Gastroesophageal sphincter (tissue), 4 donors: ENCODE measurements around the gene C1orf174. TPM values are rescaled to one million over a fixed set of nuclear protein-coding genes. Genes with fewer than 3 reads are reported as not detected.

Experiments used
- ATAC-seq: fragments of 150-250 bp; one replicate; pipeline ENCODE4 v1.9.1; 2016; ENCODE audit warnings: mild to moderate bottlenecking, moderate library complexity
- H3K27ac ChIP-seq, 4 donors: fragments of 200-600 bp; sonication (generic) in 3 of 4; 1 replicate in 3 of 4; 2 replicates in 1 of 4; pipeline ENCODE4 v1.5.1; 2016 to 2019
- H3K27me3 ChIP-seq: fragments of 200-600 bp; sonication (generic); one replicate; pipeline ENCODE4 v1.5.1; 2019
- H3K36me3 ChIP-seq, 2 donors: fragments of 200-600 bp; sonication (generic); one replicate each; pipeline ENCODE4 v1.5.1; 2019; ENCODE audit warnings: control low read depth in 1 of 2
- H3K4me1 ChIP-seq, 3 donors: fragments of 200-600 bp; sonication (generic); 1 replicate in 2 of 3; 2 replicates in 1 of 3; pipeline ENCODE4 v1.5.1; 2016 to 2019; ENCODE audit warnings: control low read depth in 2 of 3
- H3K4me3 ChIP-seq, 2 donors: fragments of 200-600 bp; sonication (generic); one replicate each; pipeline ENCODE4 v1.5.1; 2019; ENCODE audit warnings: mild to moderate bottlenecking in 1 of 2, moderate library complexity in 1 of 2
- H3K9me3 ChIP-seq, 3 donors: fragments of 200-600 bp; sonication (generic); one replicate each; pipeline ENCODE4 v1.5.1; 2017 to 2019; ENCODE audit warnings: control low read depth in 2 of 3
- CTCF ChIP-seq, 4 experiments: fragments of 200-600 bp in 2 of 4; fragments of 450-650 bp in 2 of 4; sonication (generic) in 1 of 4; IDR thresholded peaks; one replicate each; pipeline ENCODE4 v1.5.1; 2017 to 2019; ENCODE audit warnings: antibody characterized with exemption in 4 of 4, mild to moderate bottlenecking in 2 of 4, moderate library complexity in 2 of 4
- EP300 ChIP-seq: sonication (generic); formaldehyde crosslinking; IDR thresholded peaks from one replicate; pipeline ENCODE4 v1.6.1; 2017; ENCODE audit warnings: antibody characterized with exemption, mild to moderate bottlenecking
- POLR2A ChIP-seq, 2 donors: fragments of 450-650 bp; IDR thresholded peaks; one replicate each; pipeline ENCODE4 v1.6.1; 2017; ENCODE audit warnings: antibody characterized with exemption in 2 of 2, mild to moderate bottlenecking in 2 of 2, moderate library complexity in 1 of 2
- POLR2AphosphoS5 ChIP-seq: sonication (generic); formaldehyde crosslinking; IDR thresholded peaks from one replicate; pipeline ENCODE4 v1.6.1; 2017; ENCODE audit warnings: antibody characterized with exemption
- WGBS, 2 donors: methylation state at CpG; one replicate each; pipeline ENCODE4 v1.1.5; 2018; ENCODE audit warnings: low coverage in 1 of 2; 5-methylcytosine and 5-hydroxymethylcytosine counted together
- total RNA-seq, 4 donors: library from RNA; depleted of rRNA; stranded (reverse); fragments of >200 nt; gene quantifications; one replicate each; pipeline ENCODE4 v1.1.0, GENCODE V29; 2016

Gene C1orf174
- 10 to 100 TPM; 16.4 to 35.3 (median 26.7) TPM for total RNA-seq

GRCh38 chr1:3900150-3900968 lies at the start of gene C1orf174:
Gene C1orf174, minus strand, starts transcription at chr1:3900272. Its CDS starts 86 bp downstream, at chr1:3900186.
- Histone ChIP-seq H3K27me3 (no peaks in the 10 kb centered on the region), H3K9me3 (peaks cover 0 to 15% (median 0%) of the 10 kb centered on the region in 3 donors), H3K4me1 (peaks cover 0 to 27% (median 9%) of the 10 kb centered on the region in 3 donors), H3K27ac (peak within 1 kb of the TSS; percentile 79 to 99 (median 98)), H3K36me3 (no peaks in the 10 kb centered on the region), H3K4me3 (peak within 1 kb of the TSS; percentile 72 to 86)
- 0% methylated on average over 4 of the region's 58 CpGs; no CpG with 5 or more reads in 1 of the 2 donors for WGBS, 2 donors
- peak; percentile 91 for ATAC-seq
- TF ChIP-seq EP300 = no peak
- TF ChIP-seq POLR2A (IDR thresholded peaks at IDR 0.05) = peak; percentile 42 to 54
- peak; percentile 60 for TF ChIP-seq POLR2AphosphoS5
- no peak for TF ChIP-seq CTCF (IDR thresholded peaks at IDR 0.05)

GRCh38 chr1:3948344-3948743 lies 48.3 kb upstream of the C1orf174 start:
- Histone ChIP-seq H3K4me3 (no peak overlapping the region), H3K27me3 (peaks cover 75% of the 10 kb centered on the region), H3K9me3 (no peaks in the 10 kb centered on the region), H3K27ac (no peak overlapping the region), H3K36me3 (no peaks in the 10 kb centered on the region), H3K4me1 (no peaks in the 10 kb centered on the region)
- TF ChIP-seq EP300 = no peak
- TF ChIP-seq POLR2AphosphoS5 = no peak
- no peak for TF ChIP-seq POLR2A (IDR thresholded peaks at IDR 0.05)
- no peak for TF ChIP-seq CTCF (IDR thresholded peaks at IDR 0.05)
- WGBS, 2 donors = 48 to 57% methylated on average over 4 to 8 of the region's 9 CpGs
- ATAC-seq = no peak

GRCh38 chr1:3945916-3946840 lies 46.1 kb upstream of the C1orf174 start:
- no peak for ATAC-seq
- no peak overlapping the region for H3K4me3 ChIP-seq
- 68 to 84% methylated on average over 9 to 13 of the region's 22 CpGs for WGBS, 2 donors
- H3K4me1 ChIP-seq = no peaks in the 10 kb centered on the region
- H3K27me3 ChIP-seq = peaks cover 67% of the 10 kb centered on the region
- H3K9me3 ChIP-seq = no peaks in the 10 kb centered on the region
- no peak for TF ChIP-seq POLR2A (IDR thresholded peaks at IDR 0.05)
- TF ChIP-seq POLR2AphosphoS5 = no peak
- TF ChIP-seq EP300 = no peak
- TF ChIP-seq CTCF (IDR thresholded peaks at IDR 0.05) = no peak
- H3K36me3 ChIP-seq = no peaks in the 10 kb centered on the region
- H3K27ac ChIP-seq = no peak overlapping the region

- Histone ChIP-seq H3K4me1 (no peaks in the 10 kb centered on the region), H3K27me3 (peaks cover 75% of the 10 kb centered on the region), H3K36me3 (no peaks in the 10 kb centered on the region), H3K27ac (no peak overlapping the region), H3K4me3 (no peak overlapping the region), H3K9me3 (no peaks in the 10 kb centered on the region)
- TF ChIP-seq POLR2A (IDR thresholded peaks at IDR 0.05) (no peak), CTCF (IDR thresholded peaks at IDR 0.05) (no peak), EP300 (no peak), POLR2AphosphoS5 (no peak)
- WGBS, 2 donors = 81 to 90% methylated on average over 6 to 12 of the region's 12 CpGs
- ATAC-seq = no peak
These were observed 45.1 kb upstream of the C1orf174 start for GRCh38 chr1:3945222-3945621.
